ENCODE data around the gene ABCD1. TPM values are rescaled to one million over a fixed set of nuclear protein-coding genes. Genes with fewer than 3 reads are reported as not detected.
"Not testable (repeated sequence)": the region's sequence is repeated elsewhere in the genome, so short reads cannot be mapped to it uniquely, and the experiment has no call there.

ABCD1 gene
- total RNA-seq, result 10 to 100 TPM; 13.0 to 36.6 (median 15.0) TPM

DNA sequence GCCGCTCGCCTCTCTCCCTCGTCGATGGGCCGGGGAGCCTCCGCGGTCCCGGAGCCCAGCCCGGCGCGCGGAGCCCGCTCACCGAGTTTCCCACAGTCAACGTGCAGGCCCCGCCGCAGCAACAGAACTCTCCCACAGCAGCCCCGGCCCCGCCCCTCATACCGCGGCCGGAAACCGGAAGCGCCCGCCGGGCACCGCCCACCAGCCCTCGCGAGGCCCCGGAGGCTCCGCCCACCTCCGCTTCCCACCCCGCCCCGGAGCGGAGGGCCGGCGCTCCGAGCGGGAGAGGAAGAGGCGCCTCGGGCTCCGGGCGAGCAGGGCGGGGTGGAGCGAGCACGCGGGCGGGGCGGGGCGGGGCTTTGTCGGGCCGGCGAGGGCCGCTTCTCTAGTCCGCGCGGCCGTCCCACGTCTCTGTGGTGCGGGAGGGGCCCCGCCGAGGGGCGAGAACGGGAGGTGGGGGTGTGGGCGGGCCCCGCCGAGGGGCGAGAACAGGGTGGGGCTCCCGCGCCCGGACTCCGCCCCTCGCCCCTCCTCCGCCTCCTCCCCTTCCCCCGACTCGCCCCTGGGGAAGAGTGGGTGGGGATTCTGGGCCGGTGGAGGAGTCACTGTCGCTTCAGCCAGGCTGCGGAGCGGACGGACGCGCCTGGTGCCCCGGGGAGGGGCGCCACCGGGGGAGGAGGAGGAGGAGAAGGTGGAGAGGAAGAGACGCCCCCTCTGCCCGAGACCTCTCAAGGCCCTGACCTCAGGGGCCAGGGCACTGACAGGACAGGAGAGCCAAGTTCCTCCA, at the start of gene ABCD1, which contains the start of gene BCAP31:
ABCD1 (plus strand) TSS at position 605 of the 787 bp plus-strand sequence. CDS start 411 bp downstream, outside the sequence.
BCAP31 (minus strand) TSS at position 136 of the 787 bp plus-strand sequence. CDS start 1,143 bp downstream, outside the sequence.
- Histone ChIP-seq H3K9me3 (no peaks in the 10 kb centered on the region), H3K27me3 (no peaks in the 10 kb centered on the region), H3K27ac (peak within 1 kb of the TSS; percentile 82 to 92 (median 90)), H3K36me3 (peaks cover 0 to 15% (median 0%) of the 10 kb centered on the region in 3 donors), H3K4me3 (peak within 1 kb of the TSS; percentile 58 to 83 (median 70)), H3K4me1 (peaks cover 0 to 54% (median 38%) of the 10 kb centered on the region in 4 donors)
- 0 to 29% methylated on average over 2 to 25 of the region's 88 CpGs for WGBS, 2 donors
- peak in 1 of 2 donors; percentile 24 for TF ChIP-seq EP300 (IDR thresholded peaks at IDR 0.05)
- TF ChIP-seq, protein P1, sequence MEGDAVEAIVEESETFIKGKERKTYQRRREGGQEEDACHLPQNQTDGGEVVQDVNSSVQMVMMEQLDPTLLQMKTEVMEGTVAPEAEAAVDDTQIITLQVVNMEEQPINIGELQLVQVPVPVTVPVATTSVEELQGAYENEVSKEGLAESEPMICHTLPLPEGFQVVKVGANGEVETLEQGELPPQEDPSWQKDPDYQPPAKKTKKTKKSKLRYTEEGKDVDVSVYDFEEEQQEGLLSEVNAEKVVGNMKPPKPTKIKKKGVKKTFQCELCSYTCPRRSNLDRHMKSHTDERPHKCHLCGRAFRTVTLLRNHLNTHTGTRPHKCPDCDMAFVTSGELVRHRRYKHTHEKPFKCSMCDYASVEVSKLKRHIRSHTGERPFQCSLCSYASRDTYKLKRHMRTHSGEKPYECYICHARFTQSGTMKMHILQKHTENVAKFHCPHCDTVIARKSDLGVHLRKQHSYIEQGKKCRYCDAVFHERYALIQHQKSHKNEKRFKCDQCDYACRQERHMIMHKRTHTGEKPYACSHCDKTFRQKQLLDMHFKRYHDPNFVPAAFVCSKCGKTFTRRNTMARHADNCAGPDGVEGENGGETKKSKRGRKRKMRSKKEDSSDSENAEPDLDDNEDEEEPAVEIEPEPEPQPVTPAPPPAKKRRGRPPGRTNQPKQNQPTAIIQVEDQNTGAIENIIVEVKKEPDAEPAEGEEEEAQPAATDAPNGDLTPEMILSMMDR (IDR thresholded peaks at IDR 0.05), result no peak
- TF ChIP-seq POLR2A (IDR thresholded peaks at IDR 0.05), result peak; percentile 61 to 64
- DNase-seq (ENCODE audit: low spot score in 2 of 2), result peak; percentile 76 to 77

DNA sequence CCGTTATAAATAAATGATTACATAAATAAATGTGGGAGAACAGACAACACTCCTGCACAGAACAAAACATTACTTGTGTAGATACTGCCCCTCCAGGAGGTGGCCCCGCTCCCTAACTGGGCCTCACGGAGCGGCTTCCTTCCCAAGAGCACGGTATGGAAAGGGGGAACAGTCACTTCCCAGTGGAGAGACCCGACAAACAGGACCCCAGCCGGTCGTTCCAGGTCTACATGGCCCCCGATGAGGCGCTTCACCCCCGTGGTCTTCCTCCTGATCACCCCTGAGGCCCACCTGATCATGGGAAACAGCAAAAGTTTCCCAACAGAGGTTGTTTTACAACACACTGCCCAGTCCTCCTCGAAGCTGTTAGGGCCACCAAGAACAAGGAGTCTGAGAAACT, 43.5 kb upstream of the ABCD1 start:
- H3K36me3 ChIP-seq, result no peaks in the 10 kb centered on the region
- H3K27me3 ChIP-seq, result no peaks in the 10 kb centered on the region
- no peak for TF ChIP-seq POLR2A (IDR thresholded peaks at IDR 0.05)
- no peak for TF ChIP-seq EP300 (IDR thresholded peaks at IDR 0.05)
- TF ChIP-seq, protein P1 (IDR thresholded peaks at IDR 0.05), result no peak
- no peaks in the 10 kb centered on the region for H3K9me3 ChIP-seq
- DNase-seq (ENCODE audit: low spot score in 2 of 2), result no peak
- H3K4me3 ChIP-seq, result no peak overlapping the region
- H3K27ac ChIP-seq, result no peak overlapping the region
- H3K4me1 ChIP-seq, result no peaks in the 10 kb centered on the region
- WGBS, 2 donors, result 43 to 69% methylated on average over 4 to 12 of the region's 12 CpGs

DNA sequence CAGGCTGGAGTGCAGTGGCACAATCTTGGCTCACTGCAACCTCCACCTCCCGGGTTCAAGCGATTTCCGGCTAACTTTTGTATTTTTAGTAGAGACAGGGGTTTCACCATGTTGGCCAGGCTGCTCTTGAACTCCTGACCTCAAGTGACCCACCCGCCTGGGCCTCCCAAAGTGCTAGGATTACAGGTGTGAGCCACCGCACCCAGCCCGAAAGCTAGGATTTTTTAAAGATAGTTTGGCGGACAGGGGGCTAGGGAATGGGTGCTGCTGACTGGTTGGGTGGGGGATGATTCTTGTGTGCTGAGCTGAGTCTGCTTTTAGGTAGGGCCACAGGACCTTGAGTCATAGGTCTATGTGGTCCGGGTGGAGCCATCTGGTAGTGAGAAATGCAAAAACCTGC, 41.2 kb upstream of the ABCD1 start:
- H3K9me3 ChIP-seq; DNase-seq (ENCODE audit: low spot score in 2 of 2); H3K4me3 ChIP-seq; H3K36me3 ChIP-seq; H3K27ac ChIP-seq; H3K4me1 ChIP-seq; H3K27me3 ChIP-seq: not testable (repeated sequence)
- WGBS, 2 donors, result 94 to 97% methylated on average over 3 to 8 of the region's 8 CpGs

DNA sequence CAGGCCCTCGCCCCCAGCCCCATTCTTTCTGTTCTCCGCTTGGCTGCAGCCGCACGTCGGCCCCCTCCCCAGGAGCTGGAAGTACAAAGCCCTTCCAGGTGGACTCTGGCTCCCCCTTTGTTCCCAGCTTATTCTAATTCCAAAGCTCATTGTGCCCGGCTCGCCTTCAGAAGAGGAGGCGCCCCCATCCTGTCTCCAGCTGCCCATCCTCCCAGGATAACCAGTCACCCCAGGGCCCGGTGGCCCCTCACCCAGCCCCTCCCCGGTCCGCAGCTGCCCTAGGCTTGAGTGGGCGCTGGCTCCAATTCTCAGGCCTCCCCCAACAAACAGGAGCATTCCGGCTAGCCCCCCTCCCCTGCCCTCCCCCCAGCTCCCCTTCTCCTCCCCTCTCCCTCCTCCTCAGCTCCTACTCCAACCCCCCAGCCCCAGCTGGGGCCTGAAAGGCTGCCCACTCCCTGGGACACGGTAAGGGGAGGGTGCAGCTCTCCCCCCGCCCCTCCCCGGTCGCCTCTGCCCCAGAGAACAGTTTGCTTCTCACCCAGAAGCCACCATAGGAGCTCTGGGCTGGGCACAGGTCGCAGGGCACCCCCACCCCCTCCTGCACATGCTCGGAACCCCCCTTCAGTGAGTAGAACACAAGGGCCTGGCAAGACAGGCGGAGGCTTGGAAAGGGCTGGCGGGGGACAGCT, 40.0 kb upstream of the ABCD1 start:
- peaks cover 0 to 7% (median 0%) of the 10 kb centered on the region in 4 donors for H3K4me1 ChIP-seq
- H3K4me3 ChIP-seq, result no peak overlapping the region
- no peaks in the 10 kb centered on the region for H3K36me3 ChIP-seq
- H3K27me3 ChIP-seq, result no peaks in the 10 kb centered on the region
- TF ChIP-seq POLR2A (IDR thresholded peaks at IDR 0.05) (no peak), EP300 (IDR thresholded peaks at IDR 0.05) (no peak)
- TF ChIP-seq, protein P1 (IDR thresholded peaks at IDR 0.05), result no peak
- WGBS, 2 donors, result 33 to 61% methylated on average over 9 to 19 of the region's 21 CpGs
- no peak overlapping the region for H3K27ac ChIP-seq
- H3K9me3 ChIP-seq, result no peaks in the 10 kb centered on the region
- no peak for DNase-seq (ENCODE audit: low spot score in 2 of 2)

DNA sequence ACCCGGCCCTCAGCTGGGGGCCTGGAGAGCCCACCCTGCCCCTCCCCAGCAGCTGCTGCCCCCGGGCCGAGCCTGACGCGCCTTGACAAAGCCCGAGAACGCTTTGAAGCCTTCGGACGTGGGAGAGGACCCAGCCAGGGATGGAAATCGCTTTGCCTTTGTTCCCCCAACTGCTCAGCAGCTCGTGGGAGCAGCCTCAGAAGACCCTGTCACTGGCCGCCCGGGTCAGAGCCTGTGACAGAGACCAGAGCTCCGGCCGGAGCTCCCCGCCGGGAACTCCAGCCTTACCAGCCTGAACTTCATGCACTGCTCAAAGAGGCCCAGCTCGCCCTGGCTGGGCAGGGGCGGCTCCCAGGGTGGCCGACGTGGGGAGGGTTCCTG, 39.5 kb upstream of the ABCD1 start:
- H3K36me3 ChIP-seq, result no peaks in the 10 kb centered on the region
- H3K9me3 ChIP-seq, result no peaks in the 10 kb centered on the region
- TF ChIP-seq POLR2A (IDR thresholded peaks at IDR 0.05) (no peak), EP300 (IDR thresholded peaks at IDR 0.05) (no peak)
- TF ChIP-seq, protein P1 (IDR thresholded peaks at IDR 0.05), result no peak
- DNase-seq (ENCODE audit: low spot score in 2 of 2), result no peak
- H3K4me1 ChIP-seq, result peaks cover 0 to 10% (median 0%) of the 10 kb centered on the region in 4 donors
- 45 to 71% methylated on average over 6 to 17 of the region's 21 CpGs for WGBS, 2 donors
- no peak overlapping the region for H3K27ac ChIP-seq
- H3K27me3 ChIP-seq, result no peaks in the 10 kb centered on the region
- H3K4me3 ChIP-seq, result no peak overlapping the region

All from tibial nerve (tissue), 4 donors.